Islet precursor cell (in vitro differentiated cells): Measurements from ENCODE around the gene STK26.
"Not testable (repeated sequence)": the region's sequence is repeated elsewhere in the genome, so short reads cannot be mapped to it uniquely, and the experiment has no call there.

Experiments used
- DNase-seq: peaks from one replicate; pipeline ENCODE4 v3.0.0-alpha.2; 2018

STK26 gene

DNA sequence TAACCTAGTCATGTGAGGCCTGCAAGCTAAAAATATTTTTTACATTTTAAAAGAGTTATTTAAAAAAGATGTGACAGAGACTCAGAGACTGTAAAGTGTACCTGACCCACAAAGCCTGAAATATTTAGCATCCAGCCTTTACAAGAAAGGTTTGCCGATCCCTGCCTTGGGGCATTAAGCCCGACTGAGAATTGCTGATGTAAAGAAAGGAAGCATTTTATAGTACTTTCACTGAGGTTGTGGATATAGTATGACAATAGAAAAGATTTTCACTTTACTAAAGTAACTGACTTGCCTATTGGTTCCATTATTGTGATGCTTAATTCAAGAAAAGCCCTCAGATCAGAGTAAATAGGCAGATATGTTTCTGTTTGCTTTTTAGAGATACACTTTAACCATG is 17.0 kb downstream of the STK26 start:
- DNase-seq, result no peak

DNA sequence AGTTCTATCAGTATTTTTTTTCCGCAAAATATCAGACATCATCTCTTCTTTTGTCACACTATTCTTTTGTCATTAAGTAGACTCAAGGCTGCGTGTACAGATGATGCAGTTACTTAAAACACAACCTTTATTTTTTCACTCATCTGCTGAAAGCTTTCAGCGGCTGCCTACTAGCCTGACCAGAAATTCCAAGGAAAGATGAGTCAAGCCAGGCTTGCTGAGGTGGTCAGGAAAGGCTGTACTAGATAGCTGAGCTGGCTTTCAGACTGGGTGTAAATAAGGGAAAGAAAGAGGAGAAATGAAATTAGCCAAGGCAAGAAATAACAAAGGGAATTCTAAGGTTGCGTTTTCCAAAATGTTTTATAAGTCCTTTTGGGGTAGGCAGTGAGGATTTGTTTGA is 17.9 kb downstream of the STK26 start:
- peak; percentile 71 for DNase-seq

GRCh38 chrX:132043977-132044376 is 20.9 kb downstream of the STK26 start:
- DNase-seq, result no peak

GRCh38 chrX:132044953-132045352 is 21.9 kb downstream of the STK26 start:
- DNase-seq, result no peak

GRCh38 chrX:132045456-132045855 is 22.4 kb downstream of the STK26 start:
- DNase-seq, result no peak

DNA sequence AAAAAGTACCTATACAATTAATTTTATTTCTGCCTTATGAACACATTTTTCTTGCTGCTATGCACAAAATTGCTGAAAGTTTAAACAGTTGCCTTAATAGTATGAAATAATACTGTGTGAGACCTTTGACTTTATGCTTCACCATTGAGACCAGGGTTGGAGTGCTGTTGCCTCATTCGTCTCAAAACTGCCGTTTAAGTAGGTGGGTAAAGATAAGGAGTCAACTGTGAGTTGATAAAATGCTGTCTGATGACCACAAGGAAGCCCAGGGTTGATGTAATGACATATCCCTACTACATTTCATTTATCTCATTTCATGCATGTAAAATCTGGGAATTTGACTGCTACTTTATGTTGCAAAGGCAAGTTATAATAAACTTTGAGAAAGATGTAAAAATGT is 23.4 kb downstream of the STK26 start:
- DNase-seq, result no peak

- not testable (repeated sequence) for DNase-seq
Observed at GRCh38 chrX:132051778-132052177, 28.7 kb downstream of the STK26 start.

DNA sequence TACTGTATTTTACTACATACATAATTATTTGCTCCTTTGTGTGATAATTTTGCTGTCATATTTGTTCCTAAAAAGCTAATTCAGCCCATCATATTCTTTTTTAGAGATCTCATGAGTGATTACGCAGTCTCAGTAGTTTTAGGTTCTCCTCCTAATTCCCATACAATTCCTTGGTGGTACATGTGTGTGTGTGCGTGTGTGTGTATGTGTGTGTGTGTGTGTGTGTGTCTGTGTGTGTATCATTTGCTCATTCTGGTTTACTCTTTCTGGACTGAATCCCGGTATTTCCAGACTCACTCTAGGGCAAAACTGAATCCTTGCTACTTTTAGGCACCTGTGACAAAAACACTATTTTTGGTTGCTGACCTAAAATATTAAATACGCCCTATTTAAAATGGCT is 34.9 kb downstream of the STK26 start:
- no peak for DNase-seq

DNA sequence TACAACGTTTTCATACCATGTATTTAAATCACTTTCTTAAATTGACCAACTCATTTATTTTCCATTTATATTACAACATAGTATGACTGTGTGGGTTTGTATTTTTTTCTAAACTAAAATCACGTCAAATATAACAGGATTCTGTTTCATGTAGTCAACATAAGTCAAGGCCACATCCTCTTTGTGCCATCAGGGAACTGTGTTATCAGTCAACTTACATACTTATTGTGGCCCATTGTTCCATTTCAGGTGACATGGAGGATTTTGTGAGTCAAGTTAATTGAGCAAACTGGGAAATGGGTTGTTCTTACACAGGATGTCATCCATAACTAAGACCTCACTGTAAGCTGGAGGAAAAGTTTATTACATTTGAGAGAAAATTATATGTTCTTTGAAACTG is 35.9 kb downstream of the STK26 start:
- no peak for DNase-seq

- DNase-seq, result no peak
Observed at GRCh38 chrX:132059973-132060540, 37.0 kb downstream of the STK26 start.

- no peak for DNase-seq
Observed at GRCh38 chrX:132063334-132063733, 40.2 kb downstream of the STK26 start.

GRCh38 chrX:132063862-132064261 is 40.8 kb downstream of the STK26 start:
- DNase-seq, result no peak

DNA sequence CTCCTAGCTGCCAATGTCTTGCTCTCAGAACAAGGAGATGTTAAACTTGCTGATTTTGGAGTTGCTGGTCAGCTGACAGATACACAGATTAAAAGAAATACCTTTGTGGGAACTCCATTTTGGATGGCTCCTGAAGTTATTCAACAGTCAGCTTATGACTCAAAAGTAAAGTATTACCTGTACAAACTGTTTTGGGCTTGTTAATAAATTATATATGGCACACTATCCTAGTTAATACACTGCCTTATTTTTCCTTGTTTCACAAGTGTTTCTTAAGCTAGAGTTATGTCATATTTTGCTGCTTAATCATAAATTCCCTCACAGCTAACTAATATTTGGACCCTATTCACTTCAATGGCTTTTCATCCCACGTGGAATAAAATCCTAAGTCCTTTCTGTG is 45.3 kb downstream of the STK26 start:
- DNase-seq, result no peak

DNA sequence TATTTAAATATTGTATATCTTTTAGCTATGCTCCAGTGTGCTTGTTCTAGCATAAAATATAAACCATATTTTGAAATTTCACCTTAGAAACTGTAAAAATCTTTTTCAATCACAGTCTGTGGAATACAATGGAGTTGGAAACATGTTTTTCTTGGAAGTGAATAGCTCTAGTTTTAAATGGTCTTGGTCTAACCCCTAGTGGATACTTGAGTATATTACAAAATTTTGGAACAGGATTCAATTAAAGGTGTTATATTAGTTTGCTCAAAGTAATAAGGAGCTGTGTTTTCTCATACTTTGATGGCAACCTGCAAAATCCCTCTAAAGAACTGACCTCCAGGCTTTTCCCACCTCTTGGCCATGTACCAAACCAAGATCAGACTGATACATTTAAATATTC is 48.2 kb downstream of the STK26 start:
- DNase-seq, result no peak

DNA sequence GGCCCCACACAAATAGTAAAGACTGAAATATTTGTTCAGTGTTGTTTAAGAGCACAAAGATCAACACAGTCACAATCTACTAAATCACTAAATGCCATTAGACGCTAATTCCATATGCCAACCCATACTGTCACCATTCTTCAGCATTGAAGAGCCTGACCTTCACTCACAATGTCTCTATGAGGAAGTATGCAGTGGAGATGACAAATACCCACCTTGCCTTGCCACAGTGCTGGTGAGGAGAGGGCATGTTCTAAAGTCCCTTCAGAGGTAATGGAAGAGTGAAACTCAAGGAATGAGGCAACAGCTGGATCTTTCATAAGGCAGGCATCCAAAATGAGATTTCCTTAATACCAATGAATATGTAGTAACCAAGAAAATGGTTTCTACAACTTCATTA is 54.3 kb downstream of the STK26 start:
- DNase-seq, result no peak

- DNase-seq, result no peak
Observed at GRCh38 chrX:132077912-132078311, 54.8 kb downstream of the STK26 start.

DNA sequence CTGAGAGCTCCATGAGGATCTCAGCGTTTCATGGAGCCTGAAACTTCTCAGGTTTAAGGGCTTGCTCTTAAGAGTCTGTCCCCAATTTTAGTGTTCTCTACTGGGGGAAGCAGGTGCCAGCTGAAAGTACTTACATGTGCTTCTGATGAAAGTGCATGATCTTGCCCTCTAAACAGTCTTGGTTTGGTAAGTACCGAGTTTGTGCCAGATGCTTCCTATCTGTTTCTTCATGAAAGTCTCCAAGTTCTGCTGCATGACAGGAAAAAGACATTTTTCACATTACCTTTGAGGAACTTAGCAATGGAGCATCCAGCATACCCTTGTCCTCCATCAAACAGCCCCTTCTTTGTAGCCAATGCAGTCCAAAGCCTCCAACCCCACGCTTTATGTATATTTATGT is 62.7 kb downstream of the STK26 start:
- DNase-seq, result no peak

DNA sequence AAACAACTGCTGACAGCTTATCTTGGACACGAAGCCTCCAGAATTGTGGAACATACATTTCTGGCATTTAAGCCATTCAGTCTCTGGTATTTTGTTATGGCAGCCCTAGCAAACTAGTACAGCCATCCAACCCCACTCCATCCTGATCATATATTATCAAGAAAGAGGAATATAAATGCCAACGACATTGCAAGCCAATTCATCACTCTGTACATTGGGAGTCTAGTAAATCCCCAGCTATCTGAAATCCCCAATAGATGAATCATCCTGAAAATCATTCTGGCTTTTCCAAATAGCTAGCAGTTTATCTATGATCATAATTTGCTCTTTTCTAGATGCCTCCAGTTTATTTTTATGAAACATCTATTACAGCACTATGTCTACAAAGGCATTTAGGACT is 63.6 kb downstream of the STK26 start:
- DNase-seq, result no peak

DNA sequence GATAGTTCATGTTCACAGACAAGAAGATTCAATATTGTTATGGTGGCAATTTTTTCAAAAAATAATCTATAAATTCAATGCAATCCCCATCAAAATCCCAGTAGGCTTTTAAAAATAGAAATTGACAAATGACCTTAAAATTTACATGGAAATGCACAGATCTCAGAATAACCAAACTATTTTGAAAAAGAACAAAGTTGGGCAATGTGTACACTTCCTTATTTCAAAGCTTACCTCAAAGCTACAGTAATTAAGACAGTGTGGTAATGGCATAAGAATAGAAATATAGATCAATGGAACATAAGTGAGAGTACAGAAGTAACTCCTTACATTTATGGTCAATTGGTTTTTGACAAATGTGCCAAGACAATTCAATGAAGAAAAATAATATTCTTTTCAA is 65.8 kb downstream of the STK26 start:
- DNase-seq, result no peak

- no peak for DNase-seq
Observed at GRCh38 chrX:132090403-132091159, 67.5 kb downstream of the STK26 start.

DNA sequence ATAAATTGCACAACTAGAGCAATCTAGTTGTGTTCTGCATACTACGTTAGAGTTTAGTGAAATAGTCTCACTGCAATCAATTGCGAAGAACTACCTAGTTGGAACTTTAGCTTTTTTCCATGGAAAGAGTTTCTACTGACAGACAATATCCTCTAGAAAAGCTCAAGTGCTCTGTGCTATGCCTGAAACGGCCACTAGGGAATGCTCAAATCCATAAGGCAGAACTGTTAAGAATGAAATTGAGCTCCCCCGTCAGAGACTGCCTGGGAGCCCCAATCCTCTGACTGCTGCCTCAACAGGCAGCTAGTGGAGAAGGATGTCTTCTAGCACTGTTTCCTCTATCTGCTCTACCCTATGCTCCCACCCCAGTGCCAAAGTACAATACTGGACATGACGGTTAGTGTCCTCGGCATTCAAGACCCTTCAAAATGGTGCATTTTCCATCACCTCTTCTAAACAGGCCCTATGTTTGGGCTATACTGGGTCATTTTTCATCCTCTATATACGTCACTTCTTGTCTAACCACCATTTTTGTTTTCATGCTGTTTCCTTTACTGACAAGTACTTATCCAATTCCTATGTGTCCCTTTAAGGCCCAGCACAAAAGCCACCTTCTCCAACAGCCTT is 69.5 kb downstream of the STK26 start:
- DNase-seq, result peak; percentile 65

- peak; percentile 75 for DNase-seq
Observed at GRCh38 chrX:132093239-132093860, 70.2 kb downstream of the STK26 start.

- no peak for DNase-seq
Observed at GRCh38 chrX:132094164-132094563, 71.1 kb downstream of the STK26 start.

DNA sequence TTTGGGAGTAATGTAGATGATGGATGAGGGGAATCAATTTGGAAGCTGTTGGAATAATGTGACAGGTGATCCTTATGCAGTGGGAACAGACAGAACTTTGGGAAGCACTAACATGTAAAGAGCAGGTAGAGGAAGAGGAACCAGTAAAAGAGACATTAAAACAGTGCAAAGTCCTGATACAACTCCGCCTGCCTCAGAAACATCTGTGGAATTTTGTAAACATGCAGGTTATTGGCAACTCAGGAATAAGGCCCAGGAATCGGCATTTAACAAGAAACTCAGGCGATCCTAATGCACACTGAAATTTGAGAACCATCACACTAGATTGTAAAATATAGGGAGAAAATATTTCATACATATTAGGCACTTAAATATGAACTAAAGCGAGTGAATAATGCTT is 75.6 kb downstream of the STK26 start:
- not testable (repeated sequence) for DNase-seq
